Measurements from ENCODE around the gene ZBTB16. TPM values are rescaled to one million over a fixed set of nuclear protein-coding genes. Genes with fewer than 3 reads are reported as not detected.

The ZBTB16 gene
- total and polyA plus RNA-seq, 2 of the 13 experiments (the other 11 are each of a cell fraction or from before 2014, with no cell fraction given), result not detected

GRCh38 chr11:114252767-114253166 is 193.3 kb downstream of the ZBTB16 start:
- DNase-seq (ENCODE audit: low spot score) (no peak), ATAC-seq (no peak), FAIRE-seq (no peak)
- Histone ChIP-seq H4K20me1 (ENCODE audit: insufficient read depth, low read length) (no peaks in the 10 kb centered on the region), H3K79me2 (ENCODE audit: insufficient read depth, low read length) (no peaks in the 10 kb centered on the region), H3K36me3 (replicated peaks in 1 of 2; ENCODE audit: control insufficient read depth in 1 of 2, insufficient read depth in 2 of 2, low read length in 2 of 2) (no peaks in the 10 kb centered on the region), H3K4me3 (replicated peaks in 1 of 3; ENCODE audit: insufficient read depth in 1 of 3, low read depth in 2 of 3, low read length in 3 of 3) (no peak overlapping the region), H3K27ac (ENCODE audit: extremely low read length, insufficient read depth, low read length) (no peak overlapping the region), H3K27me3 (ENCODE audit: control insufficient read depth in 1 of 2, insufficient read depth in 2 of 2, low read length in 2 of 2) (peaks cover 0 to 10% of the 10 kb centered on the region in 2 experiments; a peak in 2 of 5 replicates), H3K9ac (ENCODE audit: insufficient read depth, low read depth, low read length) (no peak overlapping the region), H2AFZ (ENCODE audit: low read length) (no peak overlapping the region), H3K4me2 (ENCODE audit: low read depth, low read length) (no peak overlapping the region), H3K4me1 (ENCODE audit: insufficient read depth, low read length) (peaks cover 7% of the 10 kb centered on the region), H3K9me3 (ENCODE audit: low read length) (no peaks in the 10 kb centered on the region)
- ChIA-PET CTCF (ENCODE audit: low intra/inter-chr PET ratio, low total read pairs) (no interaction called here), POLR2A (no interaction called here)
- in situ Hi-C loops (cut with HindIII; ENCODE audit: extremely low pct_ligation_motif_present, low pct_unique_long_range_greater_than_20kb), result loop anchor here (25.0 kb wide), 1 partner anchor 440 kb away; no protein-coding TSS in a partner anchor
- no TSS peak for BruUV-seq (replicated peaks)
- intact Hi-C loops (cut with micrococcal nuclease; ENCODE audit: unreplicated experiment), result loop anchor here (1.0 kb wide), 1 partner anchor 264 kb away; no protein-coding TSS in a partner anchor
- TF ChIP-seq NR2C2 (CRISPR knock-in tag; IDR thresholded peaks at IDR 0.05; ENCODE audit: borderline replicate concordance) (no peak), RFX5 (IDR thresholded peaks at IDR 0.05; ENCODE audit: low read depth, low read length) (no peak), STAG1 (CRISPR knock-in tag; IDR thresholded peaks at IDR 0.05) (no peak), YEATS2 (CRISPR knock-in tag; IDR thresholded peaks at IDR 0.05; ENCODE audit: borderline replicate concordance) (no peak), FUBP1 (CRISPR knock-in tag; IDR thresholded peaks at IDR 0.05; ENCODE audit: borderline replicate concordance) (no peak), MTF2 (CRISPR knock-in tag; IDR thresholded peaks at IDR 0.05; ENCODE audit: borderline replicate concordance) (no peak), ZNF556 (CRISPR knock-in tag; IDR thresholded peaks at IDR 0.05; ENCODE audit: borderline replicate concordance) (no peak), NCOA1 (CRISPR knock-in tag; IDR thresholded peaks at IDR 0.05) (no peak), ZKSCAN8 (CRISPR knock-in tag; IDR thresholded peaks at IDR 0.05; ENCODE audit: borderline replicate concordance) (no peak), KLF12 (CRISPR knock-in tag; IDR thresholded peaks at IDR 0.05; ENCODE audit: borderline replicate concordance) (no peak), RARG (CRISPR knock-in tag; IDR thresholded peaks at IDR 0.05; ENCODE audit: low read depth) (no peak), CEBPB (IDR thresholded peaks at IDR 0.05; ENCODE audit: borderline replicate concordance, low read depth, low read length) (no peak), IKZF4 (CRISPR knock-in tag; IDR thresholded peaks at IDR 0.05; ENCODE audit: borderline replicate concordance, low read depth, not compliant biosample characterization) (no peak), ZNF746 (CRISPR knock-in tag; IDR thresholded peaks at IDR 0.05) (no peak), ZNF180 (CRISPR knock-in tag; IDR thresholded peaks at IDR 0.05; ENCODE audit: borderline replicate concordance, low read depth) (no peak), ZNF264 (CRISPR knock-in tag; IDR thresholded peaks at IDR 0.05) (no peak), ZNF724P (CRISPR knock-in tag; IDR thresholded peaks at IDR 0.05; ENCODE audit: borderline replicate concordance) (no peak), ZKSCAN5 (CRISPR knock-in tag; IDR thresholded peaks at IDR 0.05) (no peak), ZNF274 (CRISPR knock-in tag; IDR thresholded peaks at IDR 0.05) (no peak)
- TF ChIP-seq, protein P1, sequence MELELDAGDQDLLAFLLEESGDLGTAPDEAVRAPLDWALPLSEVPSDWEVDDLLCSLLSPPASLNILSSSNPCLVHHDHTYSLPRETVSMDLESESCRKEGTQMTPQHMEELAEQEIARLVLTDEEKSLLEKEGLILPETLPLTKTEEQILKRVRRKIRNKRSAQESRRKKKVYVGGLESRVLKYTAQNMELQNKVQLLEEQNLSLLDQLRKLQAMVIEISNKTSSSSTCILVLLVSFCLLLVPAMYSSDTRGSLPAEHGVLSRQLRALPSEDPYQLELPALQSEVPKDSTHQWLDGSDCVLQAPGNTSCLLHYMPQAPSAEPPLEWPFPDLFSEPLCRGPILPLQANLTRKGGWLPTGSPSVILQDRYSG (CRISPR knock-in tag; IDR thresholded peaks at IDR 0.05), result no peak
- WGBS (ENCODE audit: low lambda C conversion rate), result 24% methylated on average over 9 of the region's 9 CpGs

All from HepG2 (cell line).